ENCODE results near the gene RPRD1A.

GRCh38 chr18:36015629-36016028 is 51.7 kb downstream of the RPRD1A start:
- no peak for TF ChIP-seq POLR2AphosphoS5 (IDR thresholded peaks at IDR 0.05; ENCODE audit: low read depth, low read length)
- no peak for TF ChIP-seq REST (IDR thresholded peaks at IDR 0.05; ENCODE audit: insufficient read depth in 1 of 2, low read depth in 2 of 2, low read length in 2 of 2)
- TF ChIP-seq SIN3A (IDR thresholded peaks at IDR 0.05; ENCODE audit: borderline replicate concordance, insufficient read depth, low read length) = no peak
- TF ChIP-seq TAF1 (IDR thresholded peaks at IDR 0.05; ENCODE audit: borderline replicate concordance, insufficient read depth, low read length) = no peak
- TF ChIP-seq FOXP2 (optimal IDR thresholded peaks at IDR 0.05; ENCODE audit: borderline replicate concordance, extremely low read depth, extremely low read length, insufficient read depth) = no peak
